SU-DHL-6 (cell line): ENCODE results near the gene S100A16.

ENCODE experiments used
- H2AFZ ChIP-seq: fragments of 200-600 bp; sonication (generic); 2 replicates; pipeline ENCODE4 v1.6.1; 2014; ENCODE audit warnings: low read depth, mild to moderate bottlenecking, moderate library complexity, mixed read lengths, antibody characterized with exemption, low read length; ENCODE audit not compliant: severe bottlenecking
- H3F3A ChIP-seq: fragments of 200-600 bp; shearing (Covaris generic); 2 replicates; pipeline ENCODE4 v1.6.0; 2016; ENCODE audit warnings: antibody characterized with exemption, mild to moderate bottlenecking; ENCODE audit not compliant: insufficient read depth
- H3K27ac ChIP-seq: fragments of 200-600 bp; sonication (generic); 2 replicates; pipeline ENCODE4 v1.5.1; 2016; ENCODE audit warnings: low read depth, mild to moderate bottlenecking, low read length, moderate library complexity, mixed read lengths
- H3K27me3 ChIP-seq: fragments of 200-600 bp; sonication (generic), shearing (Covaris generic); 2 replicates; pipeline ENCODE4 v1.6.0; 2014; ENCODE audit warnings: mild to moderate bottlenecking, low read length
- H3K36me3 ChIP-seq: fragments of 200-600 bp; sonication (generic); 2 replicates; pipeline ENCODE4 v1.6.1; 2014; ENCODE audit warnings: mild to moderate bottlenecking, low read length, mixed read lengths
- H3K4me2 ChIP-seq: fragments of 300-600, 200-600 bp; shearing (Covaris generic), sonication (generic); 2 replicates; pipeline ENCODE4 v1.6.0; 2014; ENCODE audit warnings: low read length, low read depth, mild to moderate bottlenecking; ENCODE audit not compliant: poor library complexity, severe bottlenecking
- H3K4me3 ChIP-seq: fragments of 200-600 bp; sonication (generic); 2 replicates; pipeline ENCODE4 v1.5.1; 2014; ENCODE audit warnings: antibody characterized with exemption, low read length, mild to moderate bottlenecking, mixed read lengths; ENCODE audit not compliant: insufficient read depth, poor library complexity, severe bottlenecking
- H3K79me2 ChIP-seq: fragments of 200-600 bp; sonication (generic); 2 replicates; pipeline ENCODE4 v1.6.1; 2014; ENCODE audit warnings: mild to moderate bottlenecking, low read length, moderate library complexity; ENCODE audit not compliant: insufficient read depth
- H3K9ac ChIP-seq: fragments of 200-600 bp; sonication (generic); 2 replicates; pipeline ENCODE4 v1.7.0; 2014; ENCODE audit warnings: mild to moderate bottlenecking, low read length
- H3K9me2 ChIP-seq: fragments of 200-600 bp; sonication (generic); replicated peaks from 2 replicates; pipeline ENCODE4 v1.6.1; 2014; ENCODE audit warnings: low read length; ENCODE audit not compliant: insufficient read depth
- H3K9me3 ChIP-seq: fragments of 200-600 bp; sonication (generic); 2 replicates; pipeline ENCODE4 v1.6.1; 2014; ENCODE audit warnings: low read length, mixed read lengths; ENCODE audit not compliant: insufficient read depth
- H4K20me1 ChIP-seq: fragments of 200-600 bp; sonication (generic); 2 replicates; pipeline ENCODE4 v1.6.1; 2014; ENCODE audit warnings: low read depth, mild to moderate bottlenecking, antibody characterized with exemption, low read length, moderate library complexity, mixed read lengths
- EZH2phosphoT487 ChIP-seq: fragments of 200-600 bp; sonication (generic), shearing (Covaris generic); conservative IDR thresholded peaks from 2 replicates; pipeline ENCODE4 v1.6.1; 2018; ENCODE audit warnings: mild to moderate bottlenecking, antibody characterized with exemption, low read length, moderate library complexity, mixed read lengths
- TF ChIP-seq, protein P1 (sequence below): fragments of 200-600 bp; sonication (generic); IDR thresholded peaks from one replicate; pipeline ENCODE4 v1.5.1; 2017; ENCODE audit warnings: antibody characterized with exemption, mild to moderate bottlenecking, low read length, moderate library complexity; ENCODE audit not compliant: insufficient read depth, poor library complexity, severe bottlenecking

Gene S100A16

DNA sequence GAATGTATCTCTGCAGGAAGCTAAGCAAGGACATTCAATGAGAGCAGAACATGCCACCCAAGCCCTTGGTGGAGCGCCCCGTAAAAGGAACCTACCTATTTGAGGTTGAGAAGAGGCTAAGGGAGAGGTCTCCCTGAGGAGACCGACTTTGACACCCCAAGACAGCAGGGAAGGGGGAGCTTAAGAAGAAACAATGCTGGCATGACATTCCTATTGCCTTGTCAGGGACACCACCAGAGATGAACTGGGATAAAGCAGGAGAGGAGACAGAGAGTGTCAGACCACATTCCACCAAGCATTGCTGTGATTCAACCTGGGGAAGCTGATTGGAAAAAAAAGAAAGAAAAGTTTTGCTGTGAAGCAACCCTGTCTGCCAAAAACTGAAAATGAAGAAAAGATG, 34.0 kb downstream of the S100A16 start:
- no peak overlapping the region for H2AFZ ChIP-seq
- H3K9ac ChIP-seq = no peak overlapping the region
- H3F3A ChIP-seq = no peaks in the 10 kb centered on the region
- H3K79me2 ChIP-seq = no peaks in the 10 kb centered on the region
- no peaks in the 10 kb centered on the region for H3K9me2 ChIP-seq
- TF ChIP-seq EZH2phosphoT487 = no peak
- TF ChIP-seq, protein P1, sequence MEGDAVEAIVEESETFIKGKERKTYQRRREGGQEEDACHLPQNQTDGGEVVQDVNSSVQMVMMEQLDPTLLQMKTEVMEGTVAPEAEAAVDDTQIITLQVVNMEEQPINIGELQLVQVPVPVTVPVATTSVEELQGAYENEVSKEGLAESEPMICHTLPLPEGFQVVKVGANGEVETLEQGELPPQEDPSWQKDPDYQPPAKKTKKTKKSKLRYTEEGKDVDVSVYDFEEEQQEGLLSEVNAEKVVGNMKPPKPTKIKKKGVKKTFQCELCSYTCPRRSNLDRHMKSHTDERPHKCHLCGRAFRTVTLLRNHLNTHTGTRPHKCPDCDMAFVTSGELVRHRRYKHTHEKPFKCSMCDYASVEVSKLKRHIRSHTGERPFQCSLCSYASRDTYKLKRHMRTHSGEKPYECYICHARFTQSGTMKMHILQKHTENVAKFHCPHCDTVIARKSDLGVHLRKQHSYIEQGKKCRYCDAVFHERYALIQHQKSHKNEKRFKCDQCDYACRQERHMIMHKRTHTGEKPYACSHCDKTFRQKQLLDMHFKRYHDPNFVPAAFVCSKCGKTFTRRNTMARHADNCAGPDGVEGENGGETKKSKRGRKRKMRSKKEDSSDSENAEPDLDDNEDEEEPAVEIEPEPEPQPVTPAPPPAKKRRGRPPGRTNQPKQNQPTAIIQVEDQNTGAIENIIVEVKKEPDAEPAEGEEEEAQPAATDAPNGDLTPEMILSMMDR = no peak
- H3K27ac ChIP-seq = no peak overlapping the region
- no peaks in the 10 kb centered on the region for H3K27me3 ChIP-seq
- H3K36me3 ChIP-seq = no peaks in the 10 kb centered on the region
- no peak overlapping the region for H3K4me2 ChIP-seq
- H3K9me3 ChIP-seq = no peaks in the 10 kb centered on the region
- no peak overlapping the region for H3K4me3 ChIP-seq
- no peaks in the 10 kb centered on the region for H4K20me1 ChIP-seq

DNA sequence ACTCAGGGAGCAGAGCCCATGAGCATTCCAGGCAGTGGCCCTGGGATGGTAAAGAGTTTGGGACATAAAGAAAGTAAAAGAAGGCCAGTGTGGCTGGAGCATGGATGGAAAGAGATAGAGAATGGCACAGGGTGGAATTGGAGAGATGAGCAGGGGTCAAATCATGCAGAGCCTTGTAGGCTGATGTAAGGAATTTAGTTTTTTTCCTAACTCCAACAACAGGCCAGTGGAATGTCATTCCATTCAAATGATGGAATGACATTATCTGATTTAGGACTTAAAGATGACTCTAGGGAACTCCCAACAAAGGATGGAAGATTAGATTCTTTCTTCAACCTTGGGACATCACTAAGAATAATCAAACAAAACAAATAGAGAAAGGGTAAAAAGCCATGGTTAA, 34.4 kb downstream of the S100A16 start:
- H3K4me2 ChIP-seq = no peak overlapping the region
- no peaks in the 10 kb centered on the region for H3F3A ChIP-seq
- no peak overlapping the region for H3K27ac ChIP-seq
- no peak overlapping the region for H2AFZ ChIP-seq
- H3K9me3 ChIP-seq = no peaks in the 10 kb centered on the region
- no peak for TF ChIP-seq EZH2phosphoT487
- TF ChIP-seq, protein P1 = no peak
- no peaks in the 10 kb centered on the region for H3K27me3 ChIP-seq
- H3K36me3 ChIP-seq = no peaks in the 10 kb centered on the region
- H3K4me3 ChIP-seq = no peak overlapping the region
- H3K79me2 ChIP-seq = no peaks in the 10 kb centered on the region
- H4K20me1 ChIP-seq = no peaks in the 10 kb centered on the region
- no peak overlapping the region for H3K9ac ChIP-seq
- H3K9me2 ChIP-seq = no peaks in the 10 kb centered on the region

DNA sequence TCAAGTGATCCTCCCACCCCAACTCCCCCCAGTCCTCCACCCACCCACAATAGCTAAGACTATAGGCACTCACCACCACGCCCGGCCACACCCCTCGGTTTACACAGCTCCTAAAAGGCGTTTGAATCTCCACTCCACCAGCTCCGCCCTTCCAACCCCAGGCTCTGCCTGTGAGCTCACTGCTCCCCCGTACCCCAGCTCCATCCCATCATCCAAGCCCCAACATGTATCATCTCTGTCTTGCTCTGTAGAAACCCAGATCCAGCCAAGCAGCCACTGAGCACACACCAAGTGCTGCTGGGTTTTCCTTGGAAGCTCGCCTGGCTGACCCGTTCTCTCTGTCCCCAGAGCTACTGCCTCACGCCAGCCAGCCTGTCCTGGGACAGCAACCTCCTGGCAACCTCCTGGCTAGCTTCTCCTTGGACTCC, 35.3 kb downstream of the S100A16 start:
- no peak overlapping the region for H3K9ac ChIP-seq
- no peak overlapping the region for H3K4me2 ChIP-seq
- H4K20me1 ChIP-seq = no peaks in the 10 kb centered on the region
- no peaks in the 10 kb centered on the region for H3K9me3 ChIP-seq
- H3K27ac ChIP-seq = no peak overlapping the region
- no peaks in the 10 kb centered on the region for H3K9me2 ChIP-seq
- TF ChIP-seq EZH2phosphoT487 = no peak
- TF ChIP-seq, protein P1 = no peak
- no peak overlapping the region for H2AFZ ChIP-seq
- no peaks in the 10 kb centered on the region for H3K27me3 ChIP-seq
- H3K36me3 ChIP-seq = no peaks in the 10 kb centered on the region
- H3F3A ChIP-seq = no peaks in the 10 kb centered on the region
- H3K79me2 ChIP-seq = no peaks in the 10 kb centered on the region
- no peak overlapping the region for H3K4me3 ChIP-seq
